Measurements from ENCODE around the gene CCDC187. TPM values are rescaled to one million over a fixed set of nuclear protein-coding genes. Genes with fewer than 3 reads are reported as not detected.

Gene CCDC187
- total RNA-seq, 1 donor from 2014 or later = 0.47 TPM

GRCh38 chr9:136273921-136274785 is 29.7 kb downstream of the CCDC187 start:
- no peak for TF ChIP-seq CTCF (IDR thresholded peaks at IDR 0.05; ENCODE audit: unreplicated experiment)
- H3K36me3 Mint-ChIP-seq = no peaks in the 10 kb centered on the region
- no peak overlapping the region for H3K27ac Mint-ChIP-seq
- peaks cover 6% of the 10 kb centered on the region for H3K9me3 Mint-ChIP-seq
- H3K4me3 Mint-ChIP-seq = no peak overlapping the region
- no peaks in the 10 kb centered on the region for H3K4me1 Mint-ChIP-seq
- DNase-seq (ENCODE audit: low spot score in 2 of 2, unreplicated experiment in 2 of 2) = no peak
- peaks cover 42% of the 10 kb centered on the region for H3K27me3 Mint-ChIP-seq (ENCODE audit: low read depth)

- TF ChIP-seq CTCF (IDR thresholded peaks at IDR 0.05; ENCODE audit: unreplicated experiment) = no peak
- peaks cover 6% of the 10 kb centered on the region for H3K9me3 Mint-ChIP-seq
- peaks cover 37% of the 10 kb centered on the region for H3K27me3 Mint-ChIP-seq (ENCODE audit: low read depth)
- H3K27ac Mint-ChIP-seq = no peak overlapping the region
- H3K36me3 Mint-ChIP-seq = no peaks in the 10 kb centered on the region
- peaks cover 3% of the 10 kb centered on the region for H3K4me1 Mint-ChIP-seq
- no peak for DNase-seq (ENCODE audit: low spot score in 2 of 2, unreplicated experiment in 2 of 2)
- H3K4me3 Mint-ChIP-seq = no peak overlapping the region
Observed at GRCh38 chr9:136273244-136273865, 30.5 kb downstream of the CCDC187 start.

GRCh38 chr9:136270173-136270705 is 33.7 kb downstream of the CCDC187 start:
- Mint-ChIP-seq H3K4me1 (peaks cover 16% of the 10 kb centered on the region), H3K27me3 (ENCODE audit: low read depth) (peaks cover 18% of the 10 kb centered on the region), H3K9me3 (peaks cover 6% of the 10 kb centered on the region), H3K27ac (no peak overlapping the region), H3K4me3 (no peak overlapping the region), H3K36me3 (no peaks in the 10 kb centered on the region)
- no peak for DNase-seq (ENCODE audit: low spot score in 2 of 2, unreplicated experiment in 2 of 2)
- TF ChIP-seq CTCF (IDR thresholded peaks at IDR 0.05; ENCODE audit: unreplicated experiment) = no peak

- no peak for TF ChIP-seq CTCF (IDR thresholded peaks at IDR 0.05; ENCODE audit: unreplicated experiment)
- no peak overlapping the region for H3K27ac Mint-ChIP-seq
- no peak for DNase-seq (ENCODE audit: low spot score in 2 of 2, unreplicated experiment in 2 of 2)
Observed at GRCh38 chr9:136268735-136269134, 35.2 kb downstream of the CCDC187 start.

GRCh38 chr9:136268318-136268717 is 35.6 kb downstream of the CCDC187 start:
- H3K27ac Mint-ChIP-seq = peak overlapping the region; percentile 69
- no peaks in the 10 kb centered on the region for H3K36me3 Mint-ChIP-seq
- peak overlapping the region; percentile 63 for H3K4me3 Mint-ChIP-seq

More at GRCh38 chr9:136268735-136269134, 35.2 kb downstream of the CCDC187 start:
- Mint-ChIP-seq H3K27me3 (ENCODE audit: low read depth) (peaks cover 15% of the 10 kb centered on the region), H3K9me3 (peaks cover 6% of the 10 kb centered on the region), H3K4me1 (peaks cover 16% of the 10 kb centered on the region), H3K36me3 (no peaks in the 10 kb centered on the region), H3K4me3 (no peak overlapping the region)

More at GRCh38 chr9:136268318-136268717, 35.6 kb downstream of the CCDC187 start:
- H3K9me3 Mint-ChIP-seq = peaks cover 6% of the 10 kb centered on the region
- H3K27me3 Mint-ChIP-seq (ENCODE audit: low read depth) = peaks cover 11% of the 10 kb centered on the region
- H3K4me1 Mint-ChIP-seq = peaks cover 16% of the 10 kb centered on the region
- DNase-seq (ENCODE audit: low spot score in 2 of 2, unreplicated experiment in 2 of 2) = no peak
- no peak for TF ChIP-seq CTCF (IDR thresholded peaks at IDR 0.05; ENCODE audit: unreplicated experiment)

All from mesothelial cell of epicardium (in vitro differentiated cells).